Activated CD4-positive, alpha-beta T cell treated with anti-CD3 and anti-CD28 coated beads, Interleukin-2, amount 50 U/mL, for 4 hours (primary cell): ENCODE data around the gene ALDH3A1.

Experiments used
- DNase-seq, 2 experiments: peaks; one replicate each; pipeline ENCODE4 v3.0.0-alpha.2; 2020

Gene ALDH3A1

GRCh38 chr17:19759568-19760549, 11.8 kb upstream of the ALDH3A1 start:
- DNase-seq = no peak

GRCh38 chr17:19757536-19758180, 9.6 kb upstream of the ALDH3A1 start:
- DNase-seq = no peak

DNA sequence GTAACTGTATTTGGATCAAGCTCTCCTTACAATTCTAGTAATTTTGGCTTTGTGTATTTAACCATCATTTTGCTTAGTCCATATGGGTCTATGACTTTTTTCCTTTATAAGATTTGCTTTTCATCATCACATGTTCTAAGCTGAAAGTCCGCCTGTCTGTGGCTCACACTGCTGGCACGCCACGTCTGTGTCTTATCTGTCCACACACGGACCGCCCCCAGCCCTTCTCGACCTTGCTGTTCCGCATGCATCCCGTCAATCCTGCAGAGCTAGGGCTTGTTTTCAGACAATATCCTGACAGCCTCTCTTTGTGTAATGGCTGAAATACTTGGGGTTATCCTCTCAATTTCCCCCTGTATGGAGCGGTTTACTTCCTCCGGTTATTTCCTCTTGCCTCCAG, 8.4 kb upstream of the ALDH3A1 start:
- no peak for DNase-seq

DNA sequence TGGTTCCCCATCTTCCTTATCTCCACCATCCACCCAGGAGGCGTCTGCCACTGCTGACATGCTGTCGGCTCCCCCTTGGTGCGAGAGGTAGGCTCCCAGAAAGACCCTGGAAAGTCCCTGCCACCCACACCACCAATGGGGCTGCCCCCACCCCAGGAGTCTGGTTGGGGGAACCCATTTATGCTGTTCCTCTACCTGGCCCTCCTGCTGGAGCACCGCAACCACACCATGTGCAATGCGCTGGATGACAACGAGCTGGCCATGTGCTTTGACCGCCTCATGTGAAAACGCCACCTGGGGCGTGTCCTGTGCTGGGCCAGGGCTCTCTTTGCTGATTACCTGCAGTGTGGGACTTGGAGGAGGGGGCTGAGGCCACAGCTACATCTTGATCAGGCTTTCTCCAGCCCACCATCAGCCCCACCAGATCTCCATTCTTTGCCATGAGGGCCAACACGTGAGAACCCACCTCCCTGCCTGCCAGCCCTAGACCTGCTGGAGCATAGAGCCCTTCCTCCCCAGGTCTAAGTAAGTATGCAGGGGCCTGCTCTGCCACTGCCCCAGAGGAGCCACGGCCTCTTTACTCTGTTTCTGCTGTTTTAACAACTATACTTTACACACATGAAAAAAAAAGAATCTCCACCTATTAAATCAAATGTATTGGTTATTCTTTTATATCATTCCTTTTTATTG, 7.9 kb upstream of the ALDH3A1 start:
- DNase-seq = no peak

- DNase-seq = no peak
These were observed 7.3 kb upstream of the ALDH3A1 start for GRCh38 chr17:19755392-19755791.

DNA sequence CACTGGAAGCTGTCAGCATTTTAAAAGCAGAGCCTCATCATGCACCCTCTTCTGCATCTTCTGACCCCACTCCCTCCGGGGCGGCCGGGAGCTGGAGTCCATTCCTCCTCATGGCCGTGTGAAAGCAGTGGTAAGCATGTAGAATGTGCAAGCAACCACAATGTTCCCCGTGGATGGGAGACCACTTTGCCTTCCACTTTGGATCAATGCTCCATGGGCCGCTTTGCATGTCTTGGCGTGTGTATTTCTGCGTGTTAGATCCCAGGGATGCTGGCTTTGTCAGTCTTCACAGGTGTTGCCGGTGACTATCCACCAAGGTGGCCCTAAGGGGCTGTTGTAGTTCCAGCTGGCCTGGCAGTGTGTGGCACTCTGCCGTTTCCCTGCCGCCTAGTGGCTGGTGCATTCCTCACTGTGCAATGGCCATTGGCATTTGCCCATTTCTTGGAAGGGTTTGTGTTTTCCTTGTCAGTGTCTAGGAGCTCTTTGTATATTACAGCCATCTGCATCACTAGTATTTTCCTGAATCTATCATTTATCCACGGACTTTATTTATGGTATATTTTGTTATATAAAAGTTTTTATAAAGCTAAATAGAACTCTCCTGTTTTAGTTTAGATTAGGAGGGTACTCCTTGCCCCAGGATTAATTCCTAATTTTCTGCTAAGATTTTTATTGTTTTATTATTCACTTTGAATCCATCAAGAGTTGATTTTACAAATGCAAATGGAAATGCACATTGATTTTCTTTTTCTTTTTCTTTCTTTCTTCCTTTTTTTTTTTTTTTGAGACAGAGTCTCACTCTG, 5.8 kb upstream of the ALDH3A1 start:
- no peak for DNase-seq

DNA sequence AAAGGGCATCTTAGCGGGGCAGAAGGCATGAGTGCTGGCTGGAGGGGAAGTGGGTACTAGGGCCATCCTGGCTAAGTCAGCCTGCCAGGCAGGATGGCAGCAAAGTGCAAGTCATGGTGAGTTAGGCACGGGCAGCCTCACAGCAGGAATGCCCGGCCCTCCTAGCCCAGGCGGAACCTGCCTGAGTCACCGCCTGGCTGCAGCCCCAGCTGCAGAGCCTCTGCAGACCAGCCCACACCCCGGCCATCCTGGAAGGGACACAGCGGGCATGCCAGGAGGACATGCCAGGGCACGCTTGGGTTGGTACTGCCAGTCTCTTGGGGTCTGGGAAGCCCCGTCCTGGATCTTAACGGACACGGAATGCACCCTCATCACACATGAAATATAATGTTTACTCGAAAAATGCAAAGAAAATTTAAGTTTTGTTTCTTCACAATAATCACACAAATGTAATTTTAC, 5.0 kb upstream of the ALDH3A1 start:
- DNase-seq = no peak

GRCh38 chr17:19752216-19753050, 4.3 kb upstream of the ALDH3A1 start:
- no peak for DNase-seq

- no peak for DNase-seq
These were observed 2.7 kb upstream of the ALDH3A1 start for GRCh38 chr17:19750835-19751234.

GRCh38 chr17:19750020-19750572, 2.0 kb upstream of the ALDH3A1 start:
- DNase-seq = no peak

GRCh38 chr17:19748807-19749193, 702 bp upstream of the ALDH3A1 start:
- DNase-seq = no peak

- DNase-seq = no peak
These were observed 859 bp downstream of the ALDH3A1 start for GRCh38 chr17:19747159-19747719.

- no peak for DNase-seq
These were observed 1.6 kb downstream of the ALDH3A1 start for GRCh38 chr17:19746517-19746916.

GRCh38 chr17:19744922-19745757, 3.0 kb downstream of the ALDH3A1 start:
- peak; percentile 81 to 85 for DNase-seq

GRCh38 chr17:19744492-19744891, 3.6 kb downstream of the ALDH3A1 start:
- DNase-seq = no peak

DNA sequence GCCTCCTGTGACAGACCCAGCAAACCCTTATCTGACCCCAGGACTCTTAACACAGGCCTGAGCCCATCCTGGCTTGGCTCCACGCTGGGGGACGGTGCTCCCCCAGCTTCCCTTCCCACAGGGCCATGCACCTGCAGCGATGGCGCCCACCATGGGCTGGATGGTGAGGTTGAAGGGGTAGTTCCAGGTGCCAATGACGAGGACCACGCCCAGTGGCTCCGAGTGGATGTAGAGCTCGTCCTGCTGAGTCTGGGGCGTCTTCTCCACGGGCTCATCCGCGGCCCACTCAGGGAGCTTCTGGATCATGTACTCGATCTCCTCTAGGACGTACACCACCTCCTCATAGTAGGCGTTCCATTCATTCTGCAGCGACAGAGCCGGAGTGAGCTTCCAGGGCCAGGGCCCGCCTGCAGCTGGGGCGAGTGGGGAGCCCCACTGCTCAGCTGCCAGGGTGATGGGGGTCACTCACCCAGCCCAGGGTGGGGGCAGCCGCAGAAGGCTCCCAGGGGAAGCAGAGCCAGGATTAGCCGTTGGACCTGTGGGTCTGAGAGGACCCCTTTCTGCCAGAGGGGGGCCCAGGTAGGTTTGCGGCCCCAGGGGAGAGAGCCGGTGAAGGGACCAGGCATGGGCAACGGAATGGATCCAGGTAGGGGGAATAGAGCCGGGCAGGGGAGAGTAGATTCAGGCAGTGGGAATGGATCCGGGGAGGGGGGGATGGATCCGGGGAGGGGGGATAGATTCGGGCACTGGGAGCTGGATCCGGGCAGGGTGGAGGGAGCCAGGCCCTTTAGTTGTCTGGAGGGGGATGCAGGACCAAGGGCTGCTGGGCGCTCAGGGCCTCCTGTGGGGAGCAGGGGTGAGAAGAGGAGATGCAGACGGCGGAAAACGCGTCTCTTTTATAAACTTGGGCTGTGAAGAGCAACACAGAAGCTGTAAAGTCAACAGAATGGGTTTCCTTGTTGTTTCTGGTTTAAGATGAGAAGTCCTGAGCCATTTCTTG, 4.7 kb downstream of the ALDH3A1 start:
- DNase-seq = no peak

- no peak for DNase-seq
These were observed 5.6 kb downstream of the ALDH3A1 start for GRCh38 chr17:19742495-19742894.

GRCh38 chr17:19741832-19742457, 6.2 kb downstream of the ALDH3A1 start:
- DNase-seq = no peak
